Measurements from ENCODE around the gene CIROP. TPM values are rescaled to one million over a fixed set of nuclear protein-coding genes. Genes with fewer than 3 reads are reported as not detected.
A peak's percentile ranks its signal among the peaks of the same experiment; 100 is the strongest.

CIROP gene
- total RNA-seq, 1 donor from 2014 or later: 0.19 TPM

DNA sequence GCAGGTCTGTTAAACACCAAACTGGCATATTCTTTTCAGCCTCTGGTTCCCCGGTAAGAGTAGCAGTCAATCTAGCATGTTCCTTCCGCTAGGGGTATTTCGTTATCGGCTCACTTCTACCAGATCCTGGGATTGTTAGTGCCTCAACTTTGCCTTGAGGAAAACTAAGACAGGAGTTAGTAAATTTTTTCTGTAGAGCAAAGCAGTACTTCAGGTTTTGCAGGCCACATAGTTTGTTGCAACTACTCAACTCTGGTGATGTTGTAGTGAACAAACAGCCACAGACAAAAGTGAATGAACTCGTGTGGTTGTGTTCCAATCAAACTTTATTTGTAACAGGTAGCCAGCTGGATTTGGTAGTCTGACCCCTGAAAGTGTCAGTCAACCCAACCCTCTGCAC lies 41.2 kb downstream of the CIROP start:
- H3K4me1 Mint-ChIP-seq (ENCODE audit: unreplicated experiment): peaks cover 22% of the 10 kb centered on the region
- peak overlapping the region; percentile 65 for H3K4me3 Mint-ChIP-seq
- TF ChIP-seq, protein P1, sequence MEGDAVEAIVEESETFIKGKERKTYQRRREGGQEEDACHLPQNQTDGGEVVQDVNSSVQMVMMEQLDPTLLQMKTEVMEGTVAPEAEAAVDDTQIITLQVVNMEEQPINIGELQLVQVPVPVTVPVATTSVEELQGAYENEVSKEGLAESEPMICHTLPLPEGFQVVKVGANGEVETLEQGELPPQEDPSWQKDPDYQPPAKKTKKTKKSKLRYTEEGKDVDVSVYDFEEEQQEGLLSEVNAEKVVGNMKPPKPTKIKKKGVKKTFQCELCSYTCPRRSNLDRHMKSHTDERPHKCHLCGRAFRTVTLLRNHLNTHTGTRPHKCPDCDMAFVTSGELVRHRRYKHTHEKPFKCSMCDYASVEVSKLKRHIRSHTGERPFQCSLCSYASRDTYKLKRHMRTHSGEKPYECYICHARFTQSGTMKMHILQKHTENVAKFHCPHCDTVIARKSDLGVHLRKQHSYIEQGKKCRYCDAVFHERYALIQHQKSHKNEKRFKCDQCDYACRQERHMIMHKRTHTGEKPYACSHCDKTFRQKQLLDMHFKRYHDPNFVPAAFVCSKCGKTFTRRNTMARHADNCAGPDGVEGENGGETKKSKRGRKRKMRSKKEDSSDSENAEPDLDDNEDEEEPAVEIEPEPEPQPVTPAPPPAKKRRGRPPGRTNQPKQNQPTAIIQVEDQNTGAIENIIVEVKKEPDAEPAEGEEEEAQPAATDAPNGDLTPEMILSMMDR (conservative IDR thresholded peaks at IDR 0.05): no peak
- H3K27me3 Mint-ChIP-seq: no peaks in the 10 kb centered on the region
- DNase-seq (ENCODE audit: extremely low spot score, unreplicated experiment): peak; percentile 18
- peak overlapping the region; percentile 86 for H3K27ac Mint-ChIP-seq
- no peaks in the 10 kb centered on the region for H3K9me3 Mint-ChIP-seq
- peaks cover 28% of the 10 kb centered on the region for H3K36me3 Mint-ChIP-seq

DNA sequence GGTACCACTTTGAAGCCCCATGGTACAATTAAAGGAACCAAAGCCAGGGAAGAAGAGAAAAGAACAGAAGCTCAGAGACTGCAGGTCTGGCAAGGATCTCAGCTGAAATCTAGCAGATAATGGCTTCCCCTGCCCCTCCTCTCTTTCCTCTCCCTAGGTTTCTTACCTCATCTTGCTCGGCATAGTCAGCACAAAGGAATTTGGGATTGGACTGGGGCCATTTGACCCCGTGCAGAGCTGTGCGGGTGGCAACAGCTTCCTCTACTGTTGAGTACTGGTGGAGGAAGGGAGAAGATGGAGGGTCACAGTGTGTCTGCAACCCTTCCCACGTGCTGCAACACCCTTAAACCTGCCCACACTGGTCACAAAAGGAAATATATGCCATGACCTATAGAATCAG lies 42.8 kb downstream of the CIROP start:
- peak overlapping the region; percentile 85 for H3K27ac Mint-ChIP-seq
- TF ChIP-seq, protein P1 (conservative IDR thresholded peaks at IDR 0.05): no peak
- H3K36me3 Mint-ChIP-seq: peaks cover 28% of the 10 kb centered on the region
- no peak for DNase-seq (ENCODE audit: extremely low spot score, unreplicated experiment)
- H3K4me3 Mint-ChIP-seq: peak overlapping the region; percentile 34
- H3K27me3 Mint-ChIP-seq: no peaks in the 10 kb centered on the region
- no peaks in the 10 kb centered on the region for H3K9me3 Mint-ChIP-seq
- peaks cover 23% of the 10 kb centered on the region for H3K4me1 Mint-ChIP-seq (ENCODE audit: unreplicated experiment)

DNA sequence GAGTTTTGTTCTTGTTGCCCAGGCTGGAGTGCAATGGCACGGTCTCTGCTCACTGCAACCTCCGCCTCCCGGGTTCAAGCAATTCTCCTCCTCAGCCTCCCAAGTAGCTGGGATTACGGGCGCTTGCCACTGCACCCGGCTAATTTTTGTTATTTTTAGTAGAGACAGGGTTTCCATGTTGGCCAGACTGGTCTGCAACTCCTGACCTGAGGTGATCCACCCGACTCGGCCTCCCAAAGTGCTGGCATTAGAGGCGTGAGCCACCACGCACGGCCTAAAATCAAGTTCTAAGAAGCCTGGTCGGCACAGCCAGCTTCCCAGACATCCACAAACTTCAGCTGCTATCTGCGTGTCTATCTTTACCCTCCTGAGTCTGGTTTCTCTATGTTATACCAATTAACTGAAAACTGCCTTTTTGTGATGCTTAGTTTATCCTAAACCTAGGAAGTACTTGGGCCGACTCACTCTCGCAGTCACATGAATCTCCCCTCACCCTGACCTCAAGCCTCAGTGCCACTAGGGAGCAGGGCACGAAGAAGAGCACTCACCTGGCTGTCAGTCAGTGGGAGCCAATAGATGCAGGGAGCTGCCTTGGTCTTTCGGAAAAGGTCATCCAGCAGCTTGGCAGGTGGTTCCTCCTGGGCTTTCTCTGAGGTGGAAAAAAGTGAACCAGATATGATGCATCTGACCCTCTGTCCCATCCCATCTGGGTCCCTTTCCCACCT lies 44.1 kb downstream of the CIROP start:
- Mint-ChIP-seq H3K36me3 (peaks cover 23% of the 10 kb centered on the region), H3K27ac (peak overlapping the region; percentile 36), H3K4me1 (ENCODE audit: unreplicated experiment) (peaks cover 29% of the 10 kb centered on the region), H3K4me3 (no peak overlapping the region), H3K27me3 (no peaks in the 10 kb centered on the region), H3K9me3 (no peaks in the 10 kb centered on the region)
- TF ChIP-seq, protein P1 (conservative IDR thresholded peaks at IDR 0.05): no peak
- DNase-seq (ENCODE audit: extremely low spot score, unreplicated experiment): no peak

DNA sequence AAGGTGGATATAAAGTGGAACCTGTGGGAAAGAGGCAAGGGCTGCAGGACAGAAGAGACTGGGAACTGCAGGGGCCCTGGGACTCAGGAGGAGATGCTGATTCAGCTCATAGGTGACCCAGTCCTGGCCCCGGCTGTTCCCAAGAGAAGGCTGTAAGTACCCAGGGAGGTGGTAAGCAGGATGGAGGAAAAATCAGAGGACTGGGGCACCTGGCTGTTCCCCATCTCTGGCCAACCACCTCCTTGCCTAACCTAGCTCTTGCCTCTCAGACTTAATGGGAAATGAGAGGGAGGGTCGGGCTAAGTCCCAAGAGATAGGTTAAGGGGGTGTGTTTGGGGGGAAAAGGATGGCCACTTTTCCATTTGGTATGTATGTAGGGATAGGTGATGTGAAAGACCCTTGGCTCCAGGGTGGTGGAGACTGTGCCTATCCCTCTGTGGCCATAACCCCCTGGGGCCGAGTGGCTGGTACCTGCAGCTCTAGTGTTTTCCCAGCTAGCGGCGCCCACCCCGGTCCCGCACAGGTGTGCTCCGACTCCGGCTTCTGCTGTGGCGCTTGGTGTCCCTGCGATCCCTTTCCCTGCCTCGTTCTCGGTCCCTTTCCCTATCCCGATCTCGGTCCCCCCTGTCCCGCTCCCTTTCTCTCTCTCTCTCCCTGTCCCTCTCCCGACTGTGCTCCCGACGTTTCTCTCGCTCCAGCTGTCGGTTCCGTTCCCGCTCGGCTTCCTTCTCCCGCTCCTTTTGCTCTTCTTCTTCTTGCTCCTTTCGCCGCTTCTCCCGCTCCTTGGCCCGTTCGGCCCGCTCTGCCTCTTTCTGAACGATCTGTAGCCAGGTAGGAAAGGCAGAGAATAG lies 45.9 kb downstream of the CIROP start:
- peak overlapping the region; percentile 83 for H3K27ac Mint-ChIP-seq

More for the DNA sequence above, 45.9 kb downstream of the CIROP start:
- TF ChIP-seq, protein P1 (conservative IDR thresholded peaks at IDR 0.05): no peak
- Mint-ChIP-seq H3K4me1 (ENCODE audit: unreplicated experiment) (peaks cover 26% of the 10 kb centered on the region), H3K27me3 (no peaks in the 10 kb centered on the region), H3K36me3 (peaks cover 19% of the 10 kb centered on the region), H3K4me3 (peak overlapping the region; percentile 59), H3K9me3 (no peaks in the 10 kb centered on the region)
- no peak for DNase-seq (ENCODE audit: extremely low spot score, unreplicated experiment)
